H9 (cell line): ENCODE data around the gene EID1. TPM values are rescaled to one million over a fixed set of nuclear protein-coding genes. Genes with fewer than 3 reads are reported as not detected.

Experiments used
- DNase-seq: peaks from one replicate; pipeline ENCODE4 v3.0.0-alpha.2; 2017
- H2AFZ ChIP-seq: one replicate; pipeline ENCODE4 v1.6.1; 2013; ENCODE audit warnings: mild to moderate bottlenecking, low read length, control low read depth, moderate library complexity
- H2AK5ac ChIP-seq: 2 replicates; pipeline ENCODE4 v1.6.1; 2013; ENCODE audit warnings: low read length, control low read depth, mixed read lengths; ENCODE audit not compliant: insufficient read length
- H2BK120ac ChIP-seq: one replicate; pipeline ENCODE4 v1.6.1; 2013; ENCODE audit warnings: low read depth, mild to moderate bottlenecking, low read length, control low read depth, inconsistent platforms; ENCODE audit not compliant: poor library complexity, severe bottlenecking
- H2BK12ac ChIP-seq: 2 replicates; pipeline ENCODE4 v1.6.1; 2013; ENCODE audit warnings: low read length, control low read depth, mixed read lengths, low read depth; ENCODE audit not compliant: insufficient read length
- H2BK15ac ChIP-seq: 2 replicates; pipeline ENCODE4 v1.6.1; 2013; ENCODE audit warnings: low read depth, low read length, control low read depth
- H2BK20ac ChIP-seq: one replicate; pipeline ENCODE4 v1.6.1; 2013; ENCODE audit warnings: low read depth, mild to moderate bottlenecking, low read length, control low read depth, inconsistent platforms; ENCODE audit not compliant: poor library complexity, severe bottlenecking
- H2BK5ac ChIP-seq: 2 replicates; pipeline ENCODE4 v1.6.1; 2013; ENCODE audit warnings: low read length, control low read depth, mixed read lengths; ENCODE audit not compliant: insufficient read length
- H3K14ac ChIP-seq: 2 replicates; pipeline ENCODE4 v1.6.1; 2013; ENCODE audit warnings: low read length, control low read depth; ENCODE audit not compliant: insufficient read depth
- H3K18ac ChIP-seq: 2 replicates; pipeline ENCODE4 v1.6.1; 2013; ENCODE audit warnings: low read depth, mild to moderate bottlenecking, mixed read lengths, low read length, control low read depth; ENCODE audit not compliant: insufficient read length
- H3K23ac ChIP-seq: 2 replicates; pipeline ENCODE4 v1.6.1; 2013; ENCODE audit warnings: low read length, control low read depth, mixed read lengths, low read depth; ENCODE audit not compliant: insufficient read length
- H3K23me2 ChIP-seq: 2 replicates; pipeline ENCODE4 v1.6.1; 2013; ENCODE audit warnings: low read depth, mild to moderate bottlenecking, mixed read lengths, low read length, control low read depth; ENCODE audit not compliant: insufficient read length, poor library complexity, severe bottlenecking
- H3K27ac ChIP-seq: 2 replicates; pipeline ENCODE4 v1.5.1; 2013; ENCODE audit warnings: low read length, control low read depth, mixed read lengths, low read depth; ENCODE audit not compliant: insufficient read length
- H3K27me3 ChIP-seq: 2 replicates; pipeline ENCODE4 v1.6.1; 2013; ENCODE audit warnings: low read length, control low read depth, inconsistent platforms; ENCODE audit not compliant: insufficient read depth
- H3K4ac ChIP-seq: 2 replicates; pipeline ENCODE4 v1.6.1; 2013; ENCODE audit warnings: low read depth, mild to moderate bottlenecking, control low read depth, inconsistent platforms, low read length, moderate library complexity
- H3K4me1 ChIP-seq: 2 replicates; pipeline ENCODE4 v1.6.1; 2013; ENCODE audit warnings: low read length, control low read depth, inconsistent platforms; ENCODE audit not compliant: insufficient read depth
- H3K4me2 ChIP-seq: 2 replicates; pipeline ENCODE4 v1.6.1; 2013; ENCODE audit warnings: low read length, control low read depth, mixed read lengths; ENCODE audit not compliant: insufficient read length, insufficient read depth
- H3K56ac ChIP-seq: 2 replicates; pipeline ENCODE4 v1.6.1; 2013; ENCODE audit warnings: low read depth, mild to moderate bottlenecking, mixed read lengths, low read length, control low read depth; ENCODE audit not compliant: insufficient read length
- H3K79me1 ChIP-seq: 2 replicates; pipeline ENCODE4 v1.6.1; 2013; ENCODE audit warnings: low read depth, mild to moderate bottlenecking, moderate library complexity, low read length, control low read depth, inconsistent platforms; ENCODE audit not compliant: insufficient read depth, poor library complexity, severe bottlenecking
- H3K79me2 ChIP-seq: 2 replicates; pipeline ENCODE4 v1.6.1; 2013; ENCODE audit warnings: low read length, control low read depth, inconsistent platforms; ENCODE audit not compliant: insufficient read depth
- H3K9ac ChIP-seq: 2 replicates; pipeline ENCODE4 v1.6.1; 2013; ENCODE audit warnings: low read length, control low read depth, mixed read lengths; ENCODE audit not compliant: insufficient read length; ENCODE audit errors: extremely low read depth
- H3K9me3 ChIP-seq: one replicate; pipeline ENCODE4 v1.6.1; 2013; ENCODE audit warnings: low read depth, low read length, inconsistent platforms; ENCODE audit not compliant: control insufficient read depth
- H3T11ph ChIP-seq: one replicate; pipeline ENCODE4 v1.6.1; 2013; ENCODE audit warnings: mild to moderate bottlenecking, low read length, control low read depth, inconsistent platforms
- H4K20me1 ChIP-seq: one replicate; pipeline ENCODE4 v1.6.1; 2013; ENCODE audit not compliant: control insufficient read depth, insufficient read length, insufficient read depth
- H4K5ac ChIP-seq: 2 replicates; pipeline ENCODE4 v1.6.1; 2013; ENCODE audit warnings: low read depth, mild to moderate bottlenecking, mixed read lengths, low read length, control low read depth; ENCODE audit not compliant: insufficient read length
- H4K8ac ChIP-seq: replicated peaks from 2 replicates; pipeline ENCODE4 v1.6.1; 2013; ENCODE audit warnings: low read length, control low read depth, mixed read lengths, low read depth; ENCODE audit not compliant: insufficient read length
- H4K91ac ChIP-seq: 2 replicates; pipeline ENCODE4 v1.6.1; 2013; ENCODE audit warnings: low read depth, mild to moderate bottlenecking, moderate library complexity, mixed read lengths, low read length, control low read depth; ENCODE audit not compliant: insufficient read length
- H3K27ac Mint-ChIP-seq, 3 experiments: 2 replicates in 2 of 3; 3 replicates in 1 of 3; pipeline ENCODE4 v1.8.0; 2020 to 2021; ENCODE audit warnings: mixed read lengths in 3 of 3, mild to moderate bottlenecking in 1 of 3, moderate library complexity in 1 of 3
- H3K27me3 Mint-ChIP-seq: 2 replicates; pipeline ENCODE4 v1.8.0; 2021; ENCODE audit warnings: low read depth, mild to moderate bottlenecking, moderate library complexity, mixed read lengths
- H3K36me3 Mint-ChIP-seq, 3 experiments: 2 replicates in 2 of 3; 3 replicates in 1 of 3; pipeline ENCODE4 v1.8.0; 2020 to 2021; ENCODE audit warnings: low read depth in 3 of 3, mixed read lengths in 3 of 3; ENCODE audit not compliant: insufficient read depth in 1 of 3
- H3K4me1 Mint-ChIP-seq, 2 experiments: 2 replicates each; pipeline ENCODE4 v1.8.0; 2020; ENCODE audit warnings: mixed read lengths in 2 of 2
- H3K4me3 Mint-ChIP-seq, 2 experiments: 2 replicates in 1 of 2; 3 replicates in 1 of 2; pipeline ENCODE4 v1.8.0; 2020 to 2021; ENCODE audit warnings: mild to moderate bottlenecking in 2 of 2, mixed read lengths in 2 of 2, moderate library complexity in 1 of 2
- H3K9me3 Mint-ChIP-seq, 2 experiments: 2 replicates in 1 of 2; 3 replicates in 1 of 2; pipeline ENCODE4 v1.8.0; 2020; ENCODE audit warnings: mild to moderate bottlenecking in 2 of 2, mixed read lengths in 2 of 2, moderate library complexity in 1 of 2
- CTCF ChIP-seq: fragments of 200-600 bp; sonication (generic); conservative IDR thresholded peaks from 3 replicates; pipeline ENCODE4 v1.8.0; 2021; ENCODE audit warnings: antibody characterized with exemption, mild to moderate bottlenecking
- WGBS: extraction: QIAGEN DNeasy Blood & Tissue Kit; methylation state at CpG from one replicate; pipeline ENCODE4 v1.1.7; 2013; ENCODE audit warnings: missing lambda C conversion rate, low lambda C conversion rate, mixed read lengths; ENCODE audit not compliant: insufficient read length; ENCODE audit errors: extremely low coverage; 5-methylcytosine and 5-hydroxymethylcytosine counted together
- total RNA-seq: library from RNA; stranded (reverse); gene quantifications from 2 replicates; pipeline ENCODE4 v1.2.1, GENCODE V29; 2021

Gene EID1
- total RNA-seq, 1 experiment from 2014 or later = 113 TPM

- no peak overlapping the region for H3K27ac Mint-ChIP-seq
- no CpG with 5 or more reads among the region's 3 CpGs for WGBS
- H3K27me3 Mint-ChIP-seq = no peaks in the 10 kb centered on the region
- H3K9ac ChIP-seq = no peak overlapping the region
- no peak overlapping the region for H3K23ac ChIP-seq
- H3K18ac ChIP-seq = no peak overlapping the region
- H3K27ac ChIP-seq = no peak overlapping the region
- no peak overlapping the region for H2BK20ac ChIP-seq
- no peak overlapping the region for H3K56ac ChIP-seq
- H2BK120ac ChIP-seq = no peak overlapping the region
- no peak overlapping the region for H2AK5ac ChIP-seq
- H4K20me1 ChIP-seq = no peaks in the 10 kb centered on the region
- H4K8ac ChIP-seq = no peak overlapping the region
- no peaks in the 10 kb centered on the region for H3K23me2 ChIP-seq
- H3K79me2 ChIP-seq = no peaks in the 10 kb centered on the region
- no peak overlapping the region for H3K4me2 ChIP-seq
- no peak overlapping the region for H3K14ac ChIP-seq
- H3K4me1 Mint-ChIP-seq = peaks cover 18% of the 10 kb centered on the region in 2 experiments
- H3K4me1 ChIP-seq = no peaks in the 10 kb centered on the region; the same call in 1 of the 2 replicates
- H4K91ac ChIP-seq = no peak overlapping the region
- no peaks in the 10 kb centered on the region for H3K9me3 Mint-ChIP-seq
- no peak overlapping the region for H4K5ac ChIP-seq
- no peak overlapping the region for H3T11ph ChIP-seq
- H2AFZ ChIP-seq = no peak overlapping the region
- no peak overlapping the region for H2BK5ac ChIP-seq
- H3K9me3 ChIP-seq = no peaks in the 10 kb centered on the region
- H2BK15ac ChIP-seq = no peak overlapping the region
- no peak for DNase-seq
- H2BK12ac ChIP-seq = no peak overlapping the region
- TF ChIP-seq CTCF = no peak
- no peaks in the 10 kb centered on the region for H3K36me3 Mint-ChIP-seq
- H3K79me1 ChIP-seq = no peaks in the 10 kb centered on the region
- no peak overlapping the region for H3K4me3 Mint-ChIP-seq
- H3K27me3 ChIP-seq = no peaks in the 10 kb centered on the region
- H3K4ac ChIP-seq = no peak overlapping the region
Observed at GRCh38 chr15:48893311-48893710, 15.4 kb downstream of the EID1 start.
